Measurements from ENCODE around the gene EML4. TPM values are rescaled to one million over a fixed set of nuclear protein-coding genes. Genes with fewer than 3 reads are reported as not detected.

EML4 gene
- total and polyA plus RNA-seq, 12 donors, result 29.9 to 64.0 (median 51.9) TPM

DNA sequence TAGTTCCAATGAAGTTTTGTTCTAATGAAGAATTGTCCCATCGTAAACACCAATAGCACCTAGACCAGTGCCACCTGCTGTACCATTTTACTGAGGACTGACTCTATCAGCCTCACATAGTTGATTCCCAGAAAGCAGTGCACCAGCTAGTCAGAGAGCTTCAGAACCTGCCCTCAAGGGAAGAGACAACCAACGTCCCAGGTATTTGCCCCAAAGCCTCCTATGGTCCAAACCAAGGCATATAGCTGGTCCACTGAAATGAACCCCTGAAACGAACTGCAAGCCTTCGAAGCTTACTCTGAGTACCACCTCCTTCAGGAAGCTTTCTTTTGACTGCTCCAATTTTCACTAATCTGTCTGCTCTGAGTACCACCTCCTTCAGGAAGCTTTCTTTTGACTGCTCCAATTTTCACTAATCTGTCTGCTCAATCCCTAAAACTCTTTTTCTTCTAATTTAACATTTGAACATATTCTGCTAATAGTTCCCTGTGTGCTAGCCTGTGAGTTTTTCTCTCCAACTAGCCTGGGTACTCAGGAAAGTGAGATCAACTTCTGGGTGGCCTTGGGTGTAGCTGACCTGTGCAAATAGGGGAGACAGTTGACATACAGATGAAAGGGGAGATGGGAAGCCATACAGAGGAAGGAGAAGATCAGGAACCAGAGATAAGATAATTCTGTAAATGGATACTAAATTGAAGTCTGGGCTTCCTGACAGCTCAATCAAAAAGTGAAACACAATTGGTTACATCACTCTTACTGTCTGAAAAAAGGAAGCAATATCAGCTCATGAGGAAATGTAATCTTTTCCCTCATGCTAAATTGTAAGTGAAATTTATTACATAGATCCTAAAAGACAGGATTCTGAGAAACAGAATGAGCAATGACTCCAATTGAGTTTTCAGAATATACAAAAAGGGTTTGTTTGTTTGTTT, 33.5 kb upstream of the EML4 start:
- intact Hi-C loops (cut with DNase I), result no loop called here
- Histone ChIP-seq H3K27ac (peak overlapping the region in 1 of 5 donors; percentile 26), H3K9me3 (replicated peaks in 1 of 3) (no peaks in the 10 kb centered on the region), H3K27me3 (no peaks in the 10 kb centered on the region), H3K4me1 (replicated peaks in 1 of 2) (peaks cover 11 to 58% of the 10 kb centered on the region in 2 donors), H3K36me3 (replicated peaks in 1 of 2) (no peaks in the 10 kb centered on the region), H3K4me3 (no peak overlapping the region)
- TF ChIP-seq, protein P1, sequence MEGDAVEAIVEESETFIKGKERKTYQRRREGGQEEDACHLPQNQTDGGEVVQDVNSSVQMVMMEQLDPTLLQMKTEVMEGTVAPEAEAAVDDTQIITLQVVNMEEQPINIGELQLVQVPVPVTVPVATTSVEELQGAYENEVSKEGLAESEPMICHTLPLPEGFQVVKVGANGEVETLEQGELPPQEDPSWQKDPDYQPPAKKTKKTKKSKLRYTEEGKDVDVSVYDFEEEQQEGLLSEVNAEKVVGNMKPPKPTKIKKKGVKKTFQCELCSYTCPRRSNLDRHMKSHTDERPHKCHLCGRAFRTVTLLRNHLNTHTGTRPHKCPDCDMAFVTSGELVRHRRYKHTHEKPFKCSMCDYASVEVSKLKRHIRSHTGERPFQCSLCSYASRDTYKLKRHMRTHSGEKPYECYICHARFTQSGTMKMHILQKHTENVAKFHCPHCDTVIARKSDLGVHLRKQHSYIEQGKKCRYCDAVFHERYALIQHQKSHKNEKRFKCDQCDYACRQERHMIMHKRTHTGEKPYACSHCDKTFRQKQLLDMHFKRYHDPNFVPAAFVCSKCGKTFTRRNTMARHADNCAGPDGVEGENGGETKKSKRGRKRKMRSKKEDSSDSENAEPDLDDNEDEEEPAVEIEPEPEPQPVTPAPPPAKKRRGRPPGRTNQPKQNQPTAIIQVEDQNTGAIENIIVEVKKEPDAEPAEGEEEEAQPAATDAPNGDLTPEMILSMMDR (IDR thresholded peaks at IDR 0.05), result no peak
- no peak for TF ChIP-seq POLR2A (IDR thresholded peaks at IDR 0.05)
- 85 to 94% (median 86%) methylated on average over 4 of the region's 4 CpGs for WGBS, 4 donors
- peak in 1 of 7 donors; percentile 6 for DNase-seq

DNA sequence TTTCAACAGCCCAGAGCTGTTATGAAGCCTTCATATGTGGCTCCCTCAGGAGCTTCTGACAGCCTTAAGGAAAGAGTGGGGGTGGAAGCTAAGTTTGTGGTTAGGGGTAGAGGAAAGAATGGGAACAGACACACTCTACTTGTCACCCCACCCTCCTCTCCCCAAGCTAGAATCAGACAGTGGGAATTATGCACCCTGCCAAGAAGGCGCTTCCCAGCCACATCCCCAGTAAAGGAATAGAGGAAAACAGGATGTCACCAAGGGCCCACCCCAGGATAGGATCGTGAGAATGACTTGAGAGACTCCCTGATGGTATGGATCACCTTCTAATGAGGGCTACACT, 32.4 kb upstream of the EML4 start:
- peak overlapping the region in 2 of 5 donors; percentile 15 to 34 for H3K27ac ChIP-seq
- peaks cover 22 to 68% of the 10 kb centered on the region in 2 donors for H3K4me1 ChIP-seq (replicated peaks in 1 of 2)

DNA sequence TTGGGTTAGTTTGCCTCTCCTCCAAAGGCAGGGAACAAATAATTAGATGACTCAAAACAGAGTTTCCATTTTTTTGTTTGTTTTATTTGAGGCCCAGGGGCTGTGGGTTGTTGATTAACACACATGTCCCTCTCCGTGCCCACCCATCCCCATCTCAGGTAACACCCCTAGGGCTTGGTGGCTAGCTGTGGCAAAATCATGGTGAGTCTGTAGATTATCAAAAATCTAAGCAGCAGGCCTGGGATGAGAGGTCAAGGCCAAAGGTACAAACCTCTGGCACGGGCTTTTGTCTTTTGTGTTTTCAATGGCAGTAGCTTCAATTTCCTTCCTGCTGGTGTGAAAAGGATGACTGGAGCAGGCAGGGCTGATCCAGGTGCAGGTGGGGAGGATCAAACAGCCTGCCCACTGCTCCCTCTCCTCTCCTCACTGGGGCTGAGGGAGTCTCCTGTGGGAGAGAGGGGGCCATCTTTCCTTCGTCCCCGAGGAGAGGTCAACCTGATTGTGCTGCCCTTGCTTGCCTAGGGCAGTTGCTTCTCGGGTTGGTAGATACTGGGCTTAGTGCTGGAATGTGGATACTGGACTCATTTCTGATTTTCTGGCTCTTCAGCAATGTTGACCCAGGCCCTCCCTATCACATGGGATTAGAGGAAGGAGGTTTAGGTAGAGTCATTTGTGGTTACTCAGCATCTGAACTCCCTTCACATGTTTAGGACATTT, 31.9 kb upstream of the EML4 start:
- H3K4me1 ChIP-seq (replicated peaks in 1 of 2), result peaks cover 26 to 68% of the 10 kb centered on the region in 2 donors
- peak in 1 of 7 donors; percentile 21 for DNase-seq
- peak overlapping the region in 2 of 5 donors; percentile 15 to 34 for H3K27ac ChIP-seq

More for the DNA sequence above, 32.4 kb upstream of the EML4 start:
- WGBS, 4 donors, result 77 to 85% (median 83%) methylated on average over 2 of the region's 2 CpGs
- DNase-seq, result peak in 1 of 7 donors; percentile 17
- TF ChIP-seq, protein P1 (IDR thresholded peaks at IDR 0.05), result no peak
- no peak for TF ChIP-seq POLR2A (IDR thresholded peaks at IDR 0.05)
- Histone ChIP-seq H3K9me3 (replicated peaks in 1 of 3) (no peaks in the 10 kb centered on the region), H3K36me3 (replicated peaks in 1 of 2) (no peaks in the 10 kb centered on the region), H3K27me3 (no peaks in the 10 kb centered on the region), H3K4me3 (no peak overlapping the region)
- intact Hi-C loops (cut with DNase I), result no loop called here

More for the DNA sequence above, 31.9 kb upstream of the EML4 start:
- H3K4me3 ChIP-seq, result no peak overlapping the region
- TF ChIP-seq, protein P1 (IDR thresholded peaks at IDR 0.05), result no peak
- TF ChIP-seq POLR2A (IDR thresholded peaks at IDR 0.05), result no peak
- H3K9me3 ChIP-seq (replicated peaks in 1 of 3), result no peaks in the 10 kb centered on the region
- 70 to 75% (median 73%) methylated on average over 5 of the region's 5 CpGs for WGBS, 4 donors
- intact Hi-C loops (cut with DNase I), result no loop called here
- no peaks in the 10 kb centered on the region for H3K27me3 ChIP-seq
- no peaks in the 10 kb centered on the region for H3K36me3 ChIP-seq (replicated peaks in 1 of 2)

All from adrenal gland (tissue), 12 donors.